NCI-H510A treated with DMSO at 0.1 percent for 48 hours (cell line): ENCODE measurements around the gene SLC22A9.
"Not testable (repeated sequence)": the region's sequence is repeated elsewhere in the genome, so short reads cannot be mapped to it uniquely, and the experiment has no call there.

ENCODE experiments used
- DNase-seq: peaks from one replicate; lab custom pipeline; 2025; lab: John Stamatoyannopoulos, UW

SLC22A9 gene

GRCh38 chr11:63369165-63369970, at the start of gene SLC22A9:
TSS of gene SLC22A9 (plus strand) at chr11:63369785. CDS start at chr11:63370057, 272 bp downstream.
- no peak for DNase-seq

DNA sequence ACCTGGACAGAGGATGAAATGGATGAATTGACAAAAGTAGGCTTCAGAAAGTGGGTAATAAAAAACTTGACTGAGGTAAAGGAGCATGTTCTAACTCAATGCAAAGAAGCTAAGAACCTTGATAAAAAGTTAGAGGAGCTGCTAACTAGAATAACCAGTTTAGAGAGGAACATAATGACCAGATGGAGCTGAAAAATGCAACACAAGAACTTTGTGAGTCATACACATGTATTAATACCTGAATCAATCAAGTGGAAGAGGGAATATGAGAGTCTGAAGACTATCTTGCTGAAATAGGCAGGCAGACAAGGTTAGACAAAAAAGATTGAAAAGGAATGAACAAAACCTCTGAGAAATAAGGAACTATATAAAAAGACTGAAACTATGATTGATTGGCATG, 47.9 kb upstream of the SLC22A9 start:
- no peak for DNase-seq

DNA sequence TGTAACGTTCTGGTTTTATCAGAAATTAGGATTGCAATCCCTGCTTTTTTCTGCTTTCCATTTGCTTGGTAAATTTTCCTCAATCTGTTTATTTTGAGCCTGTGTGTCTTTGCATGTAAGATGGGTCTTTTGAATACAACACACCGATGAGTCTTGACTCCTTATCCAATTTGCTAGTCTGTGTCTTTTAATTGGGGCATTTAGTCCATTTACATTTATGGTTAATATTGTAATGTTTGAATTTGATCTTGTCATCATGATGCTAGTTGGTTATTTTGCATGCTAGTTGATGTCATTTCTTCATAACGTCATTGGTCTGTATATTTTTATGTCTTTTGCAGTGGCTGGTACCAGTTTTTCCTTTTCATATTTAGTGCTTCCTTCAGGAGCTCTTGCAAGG, 34.5 kb upstream of the SLC22A9 start:
- DNase-seq: not testable (repeated sequence)

- DNase-seq: no peak
These were observed 32.5 kb upstream of the SLC22A9 start for GRCh38 chr11:63337070-63337469.

- no peak for DNase-seq
These were observed 26.5 kb upstream of the SLC22A9 start for GRCh38 chr11:63343130-63343529.

- no peak for DNase-seq
These were observed 17.4 kb upstream of the SLC22A9 start for GRCh38 chr11:63352144-63352543.

DNA sequence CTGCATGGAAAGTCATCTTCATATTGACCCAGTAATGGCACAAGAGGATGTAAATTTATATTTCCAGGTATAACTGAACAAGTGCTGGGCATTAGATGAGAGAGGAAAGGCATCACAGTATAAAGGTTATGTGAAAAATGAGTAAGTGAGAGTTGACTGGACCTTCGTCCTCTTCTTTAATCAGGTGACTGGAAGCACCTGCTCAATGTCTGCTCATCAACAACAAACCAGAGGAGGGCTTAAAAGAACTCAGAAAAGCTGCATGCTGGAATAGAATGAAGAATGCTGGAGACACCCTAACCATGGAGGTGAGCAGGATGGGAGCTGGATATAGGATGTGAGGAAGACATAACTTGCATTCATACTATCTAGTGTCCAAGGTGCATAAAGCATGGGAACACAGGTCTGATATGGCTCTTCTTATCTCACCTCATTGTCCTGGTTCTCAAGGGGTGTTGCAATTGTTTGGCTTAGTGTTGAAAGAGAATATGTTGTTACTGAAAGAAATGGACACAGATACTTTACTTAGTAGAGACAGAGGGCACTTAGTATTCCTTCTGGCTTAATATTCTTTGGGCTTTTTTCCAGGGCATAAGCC, 7.3 kb upstream of the SLC22A9 start:
- DNase-seq: no peak

- no peak for DNase-seq
These were observed 495 bp downstream of the SLC22A9 start for GRCh38 chr11:63369971-63370588.

GRCh38 chr11:63371396-63371795, 1.8 kb downstream of the SLC22A9 start:
- no peak for DNase-seq

DNA sequence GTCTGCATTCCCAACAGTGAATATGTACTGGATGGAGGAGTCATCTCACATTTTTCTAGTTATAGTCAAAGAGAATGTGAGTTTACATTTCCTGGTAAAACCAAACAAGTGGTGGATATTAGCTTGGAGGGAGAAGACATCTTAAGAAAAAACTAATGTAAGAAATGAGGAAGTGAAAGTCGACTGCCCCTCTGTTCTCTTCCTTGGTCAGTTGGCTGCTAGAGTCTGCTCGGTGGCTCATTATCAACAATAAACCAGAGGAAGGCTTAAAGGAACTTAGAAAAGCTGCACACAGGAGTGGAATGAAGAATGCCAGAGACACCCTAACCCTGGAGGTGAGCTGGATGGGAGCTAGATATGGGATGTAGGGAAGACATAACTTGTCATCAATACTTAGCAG, 5.8 kb downstream of the SLC22A9 start:
- DNase-seq: no peak

- no peak for DNase-seq
These were observed 10.5 kb downstream of the SLC22A9 start for GRCh38 chr11:63380130-63380529.

GRCh38 chr11:63395697-63396096, 26.1 kb downstream of the SLC22A9 start:
- no peak for DNase-seq

DNA sequence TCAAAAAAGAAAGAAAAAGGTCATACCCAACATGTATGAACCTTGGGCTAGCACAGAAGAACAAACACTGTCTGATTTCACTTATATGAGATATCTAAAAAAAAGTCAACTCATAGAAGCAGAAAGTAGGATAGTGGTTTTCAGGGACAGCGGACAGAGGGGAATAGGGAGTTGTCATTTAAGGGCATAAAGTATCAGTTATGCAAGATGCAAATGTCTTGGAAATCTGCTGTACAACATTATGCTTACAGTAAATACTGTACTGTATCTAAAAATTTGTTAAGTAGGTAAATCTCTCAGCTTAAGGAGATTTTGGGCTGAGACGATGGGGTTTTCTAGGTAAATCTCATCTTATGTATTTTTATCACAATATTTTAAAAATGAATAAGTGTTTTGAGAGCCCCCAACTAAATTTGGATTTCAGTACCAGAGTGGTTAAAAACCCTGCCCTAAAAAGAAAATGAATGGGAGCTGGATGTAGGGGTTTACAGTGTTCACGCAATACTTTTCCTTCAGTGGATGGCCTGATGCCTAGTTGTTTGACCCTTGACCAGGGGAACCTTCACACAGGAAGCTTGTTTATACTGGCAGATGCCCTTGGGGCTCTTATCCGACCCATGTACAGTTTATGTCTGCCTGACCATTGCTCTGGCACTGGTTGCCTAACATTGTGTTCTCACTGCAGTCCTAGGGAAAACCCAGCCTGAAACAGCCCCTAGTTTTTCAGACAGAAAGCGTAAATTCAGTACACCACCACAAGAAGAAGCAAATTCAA, 34.8 kb downstream of the SLC22A9 start:
- DNase-seq: no peak

- DNase-seq: no peak
These were observed 35.5 kb downstream of the SLC22A9 start for GRCh38 chr11:63405114-63405513.

DNA sequence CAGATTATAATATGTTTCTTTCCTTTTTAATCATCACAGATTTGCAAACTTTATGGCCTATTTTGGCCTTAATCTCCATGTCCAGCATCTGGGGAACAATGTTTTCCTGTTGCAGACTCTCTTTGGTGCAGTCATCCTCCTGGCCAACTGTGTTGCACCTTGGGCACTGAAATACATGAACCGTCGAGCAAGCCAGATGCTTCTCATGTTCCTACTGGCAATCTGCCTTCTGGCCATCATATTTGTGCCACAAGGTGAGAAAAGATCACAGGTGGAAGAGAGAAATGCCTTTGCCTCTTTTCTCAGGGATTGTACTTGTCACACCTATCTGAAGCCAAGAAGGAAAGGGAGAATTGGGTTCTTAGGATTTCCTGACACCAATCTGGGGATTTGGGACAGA, 36.9 kb downstream of the SLC22A9 start:
- no peak for DNase-seq

DNA sequence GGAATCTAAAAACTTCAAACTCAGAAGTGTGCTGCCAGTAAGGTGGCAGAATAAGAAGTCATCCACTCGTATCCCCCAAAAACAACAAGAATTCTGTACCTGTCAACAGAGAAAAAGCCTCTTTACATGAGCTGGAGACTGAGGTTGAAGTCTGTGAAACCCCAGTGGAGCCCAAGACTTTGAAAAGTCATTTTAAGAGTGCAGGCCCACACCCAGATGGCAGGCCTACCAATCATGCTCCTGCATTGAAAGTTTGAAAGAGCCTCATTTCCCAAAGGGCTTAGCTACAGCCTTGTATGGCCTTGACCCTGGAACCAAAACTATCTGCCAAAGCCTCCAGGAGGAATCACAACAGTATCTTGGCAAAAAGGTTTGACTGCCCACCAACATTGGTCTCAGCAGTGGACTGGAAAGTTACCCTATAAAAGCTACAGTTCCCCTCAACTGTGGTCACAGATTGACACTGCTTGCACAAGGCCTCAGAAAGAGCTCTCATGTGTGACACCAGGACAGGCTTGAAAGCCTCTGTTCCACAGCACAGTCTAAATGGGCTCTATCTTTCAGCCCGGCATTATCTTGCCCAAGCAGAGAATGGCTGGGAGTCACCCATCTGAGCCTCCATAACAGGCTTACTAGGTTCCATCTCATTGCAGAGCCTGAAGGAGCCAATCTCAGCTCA, 47.7 kb downstream of the SLC22A9 start:
- DNase-seq: no peak

GRCh38 chr11:63427971-63428508, 58.5 kb downstream of the SLC22A9 start:
- DNase-seq: no peak

DNA sequence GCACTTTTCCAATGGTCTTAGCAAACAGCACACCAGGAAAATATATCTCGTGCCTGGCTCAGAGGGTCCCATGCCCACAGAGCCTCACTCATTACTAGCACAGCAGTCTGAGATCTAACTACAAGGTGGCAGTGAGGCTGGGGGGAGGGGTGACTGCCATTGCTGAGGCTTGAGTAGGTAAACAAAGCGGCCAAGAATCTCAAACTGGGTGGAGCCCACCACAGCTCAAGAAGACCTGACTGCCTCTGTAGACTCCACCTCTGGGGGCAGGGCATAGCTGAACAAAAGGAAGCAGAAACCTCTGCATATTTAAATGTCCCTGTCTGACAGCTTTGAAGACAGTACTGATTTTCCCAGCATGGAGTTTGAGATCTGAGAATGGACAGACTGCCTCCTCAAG, 61.1 kb downstream of the SLC22A9 start:
- DNase-seq: not testable (repeated sequence)

- DNase-seq: not testable (repeated sequence)
These were observed 65.8 kb downstream of the SLC22A9 start for GRCh38 chr11:63435351-63435750.

GRCh38 chr11:63435831-63436230, 66.2 kb downstream of the SLC22A9 start:
- DNase-seq: not testable (repeated sequence)

- DNase-seq: no peak
These were observed 74.1 kb downstream of the SLC22A9 start for GRCh38 chr11:63443714-63444113.

- no peak for DNase-seq
These were observed 74.6 kb downstream of the SLC22A9 start for GRCh38 chr11:63444160-63444559.
